K562 (cell line): ENCODE data around the gene PRRC2A. TPM values are rescaled to one million over a fixed set of nuclear protein-coding genes. Genes with fewer than 3 reads are reported as not detected.

Experiments used
- BRF1 ChIP-seq: IDR thresholded peaks from 3 replicates; pipeline ENCODE4 v1.6.1; 2011; ENCODE audit warnings: borderline replicate concordance, mild to moderate bottlenecking; ENCODE audit not compliant: insufficient read length; ENCODE audit errors: extremely low read depth
- CREB5 ChIP-seq: fragments of 250-450 bp; sonication (Bioruptor Pico); IDR thresholded peaks from 2 replicates; pipeline ENCODE4 v1.5.0; 2020; ENCODE audit warnings: mild to moderate bottlenecking
- E2F6 ChIP-seq, 2 experiments: IDR thresholded peaks; 2 replicates each; pipeline ENCODE4 v1.6.1; 2011; ENCODE audit warnings: borderline replicate concordance in 1 of 2, control low read depth in 1 of 2, low read depth in 1 of 2, low read length in 1 of 2, mild to moderate bottlenecking in 1 of 2, mixed read lengths in 1 of 2, moderate library complexity in 1 of 2; ENCODE audit not compliant: insufficient read depth in 1 of 2, insufficient read length in 1 of 2, poor library complexity in 1 of 2, severe bottlenecking in 1 of 2; ENCODE audit errors: extremely low read depth in 1 of 2
- GATA2 ChIP-seq: sonication (generic); formaldehyde crosslinking; IDR thresholded peaks from 2 replicates; pipeline ENCODE4 v1.4.0; 2020; ENCODE audit warnings: mild to moderate bottlenecking, missing genetic modification reagents
- GTF2F1 ChIP-seq: IDR thresholded peaks from 2 replicates; pipeline ENCODE4 v1.6.1; 2011; ENCODE audit warnings: low read depth, low read length, improper control_type of control experiment
- MBD2 ChIP-seq: sonication (generic); IDR thresholded peaks from 2 replicates; pipeline ENCODE4 v1.6.1; 2016; ENCODE audit warnings: low read depth, borderline replicate concordance
- MECOM ChIP-seq: fragments of 250-450 bp; sonication (Bioruptor Pico); IDR thresholded peaks from 2 replicates; pipeline ENCODE4 v1.8.0; 2022; ENCODE audit warnings: inconsistent platforms
- POLR2H ChIP-seq: IDR thresholded peaks from 2 replicates; pipeline ENCODE4 v1.6.1; 2016; ENCODE audit warnings: missing genetic modification characterization, low read depth, mild to moderate bottlenecking, control low read depth, missing compliant biosample characterization, moderate library complexity
- SMARCA5 ChIP-seq: fragments of 450-650 bp; IDR thresholded peaks from 2 replicates; pipeline ENCODE4 v1.6.1; 2016
- SNIP1 ChIP-seq: fragments of 450-650 bp; IDR thresholded peaks from 2 replicates; pipeline ENCODE4 v1.7.1; 2017; ENCODE audit warnings: low read depth, mild to moderate bottlenecking
- SRF ChIP-seq, 2 experiments: fragments of 250-450, 450-650 bp in 1 of 2; sonication (Bioruptor Pico) in 1 of 2; sonication (generic) in 1 of 2; formaldehyde crosslinking; IDR thresholded peaks; 2 replicates each; pipeline versions ENCODE4 v1.5.0 to v1.5.1; 2020 to 2022; ENCODE audit warnings: mild to moderate bottlenecking in 1 of 2, missing genetic modification reagents in 1 of 2
- SRSF7 ChIP-seq: fragments of 200-400 bp; formaldehyde crosslinking; optimal IDR thresholded peaks from 2 replicates; pipeline ENCODE3; 2017; ENCODE audit warnings: mild to moderate bottlenecking, low read depth, low read length
- ZNF24 ChIP-seq: fragments of 450-650 bp; IDR thresholded peaks from 2 replicates; pipeline ENCODE4 v1.6.1; 2016
- ZNF695 ChIP-seq: fragments of 450-650 bp; formaldehyde crosslinking; IDR thresholded peaks from 2 replicates; pipeline ENCODE4 v1.4.0; 2020; ENCODE audit warnings: mild to moderate bottlenecking, moderate library complexity
- ZNF830 ChIP-seq: fragments of 250-450 bp; sonication (Bioruptor Pico); IDR thresholded peaks from 2 replicates; pipeline ENCODE4 v1.5.0; 2021; ENCODE audit warnings: mild to moderate bottlenecking
- ZZZ3 ChIP-seq: fragments of 450-650 bp; IDR thresholded peaks from 2 replicates; pipeline ENCODE4 v1.6.1; 2016; ENCODE audit warnings: antibody characterized with exemption, mild to moderate bottlenecking, moderate library complexity
- polyA plus RNA-seq, 8 experiments: library from polyadenylated mRNA; depleted of rRNA in 4 of 8; stranded (reverse) in 5 of 8; unstranded in 3 of 8; fragments of >200 nt; fragmentation: Nextera tagmentation in 2 of 8; fragmentation: Illumina TruSeq in 1 of 8; extraction: Ambion mirVana in 2 of 8; extraction: Trizol in 1 of 8; gene quantifications; 2 replicates each; pipeline versions ENCODE4 v1.2.1 to v1.2.3, GENCODE V29; 2011 to 2014; ENCODE audit warnings: inconsistent platforms in 1 of 8, missing spikeins in 1 of 8
- total RNA-seq, 7 experiments: library from RNA; depleted of rRNA in 6 of 7; stranded (reverse); fragments of >200 nt in 6 of 7; fragmentation: Illumina TruSeq in 2 of 7; extraction: Trizol in 2 of 7; gene quantifications; 2 replicates each; pipeline versions ENCODE4 v1.2.1 to v1.2.3, GENCODE V29; 2011 to 2021; ENCODE audit warnings: low replicate concordance in 1 of 7
- TF ChIP-seq, protein P1 (sequence below), 2 experiments: IDR thresholded peaks; 2 replicates each; pipeline ENCODE4 v1.6.1; 2012; ENCODE audit warnings: improper control_type of control experiment in 2 of 2, low read depth in 2 of 2, low read length in 2 of 2, borderline replicate concordance in 1 of 2
- TF ChIP-seq, protein P2 (sequence below): IDR thresholded peaks from 3 replicates; pipeline ENCODE4 v1.6.1; 2011; ENCODE audit warnings: borderline replicate concordance, mild to moderate bottlenecking, moderate library complexity; ENCODE audit not compliant: insufficient read length; ENCODE audit errors: extremely low read depth

Gene PRRC2A
- total and polyA plus RNA-seq, 9 of the 15 experiments (the other 6 are each of a cell fraction or from before 2014, with no cell fraction given), result 1.0 to 332 (median 63.0) TPM

- peak; percentile 52 to 76 for TF ChIP-seq E2F6 (IDR thresholded peaks at IDR 0.05; ENCODE audit: borderline replicate concordance in 1 of 2, extremely low read depth in 1 of 2, insufficient read depth in 1 of 2, insufficient read length in 1 of 2, low read depth in 1 of 2, low read length in 1 of 2, poor library complexity in 1 of 2, severe bottlenecking in 1 of 2)
- TF ChIP-seq POLR2H (tag), result no peak
- TF ChIP-seq SRSF7, result no peak
- peak; percentile 98 for TF ChIP-seq ZNF830 (CRISPR knock-in tag)
- TF ChIP-seq, protein P1, sequence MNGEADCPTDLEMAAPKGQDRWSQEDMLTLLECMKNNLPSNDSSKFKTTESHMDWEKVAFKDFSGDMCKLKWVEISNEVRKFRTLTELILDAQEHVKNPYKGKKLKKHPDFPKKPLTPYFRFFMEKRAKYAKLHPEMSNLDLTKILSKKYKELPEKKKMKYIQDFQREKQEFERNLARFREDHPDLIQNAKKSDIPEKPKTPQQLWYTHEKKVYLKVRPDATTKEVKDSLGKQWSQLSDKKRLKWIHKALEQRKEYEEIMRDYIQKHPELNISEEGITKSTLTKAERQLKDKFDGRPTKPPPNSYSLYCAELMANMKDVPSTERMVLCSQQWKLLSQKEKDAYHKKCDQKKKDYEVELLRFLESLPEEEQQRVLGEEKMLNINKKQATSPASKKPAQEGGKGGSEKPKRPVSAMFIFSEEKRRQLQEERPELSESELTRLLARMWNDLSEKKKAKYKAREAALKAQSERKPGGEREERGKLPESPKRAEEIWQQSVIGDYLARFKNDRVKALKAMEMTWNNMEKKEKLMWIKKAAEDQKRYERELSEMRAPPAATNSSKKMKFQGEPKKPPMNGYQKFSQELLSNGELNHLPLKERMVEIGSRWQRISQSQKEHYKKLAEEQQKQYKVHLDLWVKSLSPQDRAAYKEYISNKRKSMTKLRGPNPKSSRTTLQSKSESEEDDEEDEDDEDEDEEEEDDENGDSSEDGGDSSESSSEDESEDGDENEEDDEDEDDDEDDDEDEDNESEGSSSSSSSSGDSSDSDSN (IDR thresholded peaks at IDR 0.05; ENCODE audit: borderline replicate concordance in 1 of 2, low read depth in 2 of 2, low read length in 2 of 2), result peak; percentile 99
- TF ChIP-seq SRF (CRISPR knock-in tag; IDR thresholded peaks at IDR 0.05), result peak in 1 of 2 experiments; percentile 5; a peak in 3 of 4 replicates
- TF ChIP-seq ZNF24, result peak; percentile 62; the same call in 1 of the 2 replicates
- no peak for TF ChIP-seq BRF1
- no peak for TF ChIP-seq GATA2 (CRISPR knock-in tag)
- TF ChIP-seq CREB5 (CRISPR knock-in tag), result peak; percentile 60
- no peak for TF ChIP-seq MBD2
- no peak for TF ChIP-seq ZZZ3
- TF ChIP-seq SMARCA5, result no peak
- peak; percentile 76; the same call in 1 of the 2 replicates for TF ChIP-seq MECOM (CRISPR knock-in tag)
- TF ChIP-seq GTF2F1, result peak; percentile 84; the same call in 1 of the 2 replicates
- no peak for TF ChIP-seq SNIP1
- TF ChIP-seq, protein P2, sequence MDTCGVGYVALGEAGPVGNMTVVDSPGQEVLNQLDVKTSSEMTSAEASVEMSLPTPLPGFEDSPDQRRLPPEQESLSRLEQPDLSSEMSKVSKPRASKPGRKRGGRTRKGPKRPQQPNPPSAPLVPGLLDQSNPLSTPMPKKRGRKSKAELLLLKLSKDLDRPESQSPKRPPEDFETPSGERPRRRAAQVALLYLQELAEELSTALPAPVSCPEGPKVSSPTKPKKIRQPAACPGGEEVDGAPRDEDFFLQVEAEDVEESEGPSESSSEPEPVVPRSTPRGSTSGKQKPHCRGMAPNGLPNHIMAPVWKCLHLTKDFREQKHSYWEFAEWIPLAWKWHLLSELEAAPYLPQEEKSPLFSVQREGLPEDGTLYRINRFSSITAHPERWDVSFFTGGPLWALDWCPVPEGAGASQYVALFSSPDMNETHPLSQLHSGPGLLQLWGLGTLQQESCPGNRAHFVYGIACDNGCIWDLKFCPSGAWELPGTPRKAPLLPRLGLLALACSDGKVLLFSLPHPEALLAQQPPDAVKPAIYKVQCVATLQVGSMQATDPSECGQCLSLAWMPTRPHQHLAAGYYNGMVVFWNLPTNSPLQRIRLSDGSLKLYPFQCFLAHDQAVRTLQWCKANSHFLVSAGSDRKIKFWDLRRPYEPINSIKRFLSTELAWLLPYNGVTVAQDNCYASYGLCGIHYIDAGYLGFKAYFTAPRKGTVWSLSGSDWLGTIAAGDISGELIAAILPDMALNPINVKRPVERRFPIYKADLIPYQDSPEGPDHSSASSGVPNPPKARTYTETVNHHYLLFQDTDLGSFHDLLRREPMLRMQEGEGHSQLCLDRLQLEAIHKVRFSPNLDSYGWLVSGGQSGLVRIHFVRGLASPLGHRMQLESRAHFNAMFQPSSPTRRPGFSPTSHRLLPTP, result no peak
- TF ChIP-seq ZNF695 (CRISPR knock-in tag), result peak; percentile 78; the same call in 1 of the 2 replicates
Observed at GRCh38 chr6:31660381-31661261, 40.1 kb downstream of the PRRC2A start, which contains the start of gene C6orf47 (continued).
